Measurements from ENCODE around the gene SPATC1L.
A peak's percentile ranks its signal among the peaks of the same experiment; 100 is the strongest.

SPATC1L gene

GRCh38 chr21:46191686-46192575 is 7.7 kb upstream of the SPATC1L start:
- no peak overlapping the region for H3K4me3 ChIP-seq (ENCODE audit: low read depth, low read length)
- no peak for DNase-seq (ENCODE audit: low read depth, low spot score)
- in situ Hi-C loops (cut with HindIII; ENCODE audit: low sequenced_read_pairs): no loop called here
- TF ChIP-seq CTCF (IDR thresholded peaks at IDR 0.05; ENCODE audit: low read depth, low read length): no peak

GRCh38 chr21:46191257-46191685 is 7.0 kb upstream of the SPATC1L start:
- TF ChIP-seq CTCF (IDR thresholded peaks at IDR 0.05; ENCODE audit: low read depth, low read length): no peak
- in situ Hi-C loops (cut with HindIII; ENCODE audit: low sequenced_read_pairs): no loop called here
- no peak overlapping the region for H3K4me3 ChIP-seq (ENCODE audit: low read depth, low read length)
- DNase-seq (ENCODE audit: low read depth, low spot score): peak; percentile 74

GRCh38 chr21:46190491-46191131 is 6.4 kb upstream of the SPATC1L start:
- in situ Hi-C loops (cut with HindIII; ENCODE audit: low sequenced_read_pairs): no loop called here
- DNase-seq (ENCODE audit: low read depth, low spot score): no peak

GRCh38 chr21:46189959-46190490 is 5.8 kb upstream of the SPATC1L start:
- TF ChIP-seq CTCF (IDR thresholded peaks at IDR 0.05; ENCODE audit: low read depth, low read length): no peak
- no peak for DNase-seq (ENCODE audit: low read depth, low spot score)
- in situ Hi-C loops (cut with HindIII; ENCODE audit: low sequenced_read_pairs): no loop called here
- H3K4me3 ChIP-seq (ENCODE audit: low read depth, low read length): no peak overlapping the region

More at GRCh38 chr21:46190491-46191131, 6.4 kb upstream of the SPATC1L start:
- no peak overlapping the region for H3K4me3 ChIP-seq (ENCODE audit: low read depth, low read length)
- no peak for TF ChIP-seq CTCF (IDR thresholded peaks at IDR 0.05; ENCODE audit: low read depth, low read length)

GRCh38 chr21:46189213-46189958 is 5.1 kb upstream of the SPATC1L start:
- DNase-seq (ENCODE audit: low read depth, low spot score): peak; percentile 65
- H3K4me3 ChIP-seq (ENCODE audit: low read depth, low read length): no peak overlapping the region
- TF ChIP-seq CTCF (IDR thresholded peaks at IDR 0.05; ENCODE audit: low read depth, low read length): no peak
- in situ Hi-C loops (cut with HindIII; ENCODE audit: low sequenced_read_pairs): no loop called here
